ENCODE data around the gene LIPI.

Gene LIPI

GRCh38 chr21:14251336-14251735, 40.6 kb upstream of the LIPI start:
- TF ChIP-seq CTCF (IDR thresholded peaks at IDR 0.05; ENCODE audit: insufficient read depth, low read length, poor library complexity, severe bottlenecking) (no peak), EZH2phosphoT487 (conservative IDR thresholded peaks at IDR 0.05; ENCODE audit: low read length) (no peak)
- no peaks in the 10 kb centered on the region for H3K9me2 ChIP-seq (replicated peaks; ENCODE audit: insufficient read depth, low read length)
- no peaks in the 10 kb centered on the region for H3K9me3 ChIP-seq (ENCODE audit: insufficient read depth, low read length)
- H3K4me2 ChIP-seq (ENCODE audit: low read depth, low read length, poor library complexity, severe bottlenecking): no peak overlapping the region
- no peak overlapping the region for H2AFZ ChIP-seq (ENCODE audit: low read depth, low read length, severe bottlenecking)
- no peaks in the 10 kb centered on the region for H3F3A ChIP-seq (ENCODE audit: insufficient read depth)
- H3K36me3 ChIP-seq (ENCODE audit: low read length): no peaks in the 10 kb centered on the region
- H3K27me3 ChIP-seq (ENCODE audit: low read length): no peaks in the 10 kb centered on the region
- H4K20me1 ChIP-seq (ENCODE audit: low read depth, low read length): no peaks in the 10 kb centered on the region
- no peak overlapping the region for H3K9ac ChIP-seq (ENCODE audit: low read length)
- H3K4me3 ChIP-seq (ENCODE audit: insufficient read depth, low read length, poor library complexity, severe bottlenecking): no peak overlapping the region
- H3K79me2 ChIP-seq (ENCODE audit: insufficient read depth, low read length): no peaks in the 10 kb centered on the region
- no peak overlapping the region for H3K27ac ChIP-seq (ENCODE audit: low read depth, low read length)

DNA sequence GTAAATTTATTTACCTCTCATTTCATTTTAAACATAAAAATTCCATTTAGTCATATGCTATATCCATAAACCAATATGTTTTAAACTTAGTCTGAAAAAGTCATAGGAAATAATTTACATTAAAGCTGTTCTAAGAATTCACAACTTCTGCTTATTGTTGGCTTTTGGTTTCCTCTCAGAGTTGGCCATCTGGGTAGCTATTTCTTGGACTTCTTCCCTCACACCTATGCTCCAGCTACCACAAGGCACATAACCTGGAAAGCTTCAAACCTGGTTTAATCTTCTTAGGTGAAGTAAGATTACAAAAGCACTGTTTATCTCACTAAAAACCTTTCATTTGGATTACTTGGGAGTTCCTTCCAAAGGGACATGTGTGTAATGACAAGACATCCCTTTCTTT, 35.0 kb upstream of the LIPI start:
- no peaks in the 10 kb centered on the region for H3K79me2 ChIP-seq (ENCODE audit: insufficient read depth, low read length)
- no peak for TF ChIP-seq EZH2phosphoT487 (conservative IDR thresholded peaks at IDR 0.05; ENCODE audit: low read length)
- no peak for TF ChIP-seq CTCF (IDR thresholded peaks at IDR 0.05; ENCODE audit: insufficient read depth, low read length, poor library complexity, severe bottlenecking)

GRCh38 chr21:14244911-14245310, 34.2 kb upstream of the LIPI start:
- H4K20me1 ChIP-seq (ENCODE audit: low read depth, low read length): no peaks in the 10 kb centered on the region
- TF ChIP-seq EZH2phosphoT487 (conservative IDR thresholded peaks at IDR 0.05; ENCODE audit: low read length) (no peak), CTCF (IDR thresholded peaks at IDR 0.05; ENCODE audit: insufficient read depth, low read length, poor library complexity, severe bottlenecking) (no peak)
- H2AFZ ChIP-seq (ENCODE audit: low read depth, low read length, severe bottlenecking): no peak overlapping the region
- H3K27ac ChIP-seq (ENCODE audit: low read depth, low read length): no peak overlapping the region
- no peaks in the 10 kb centered on the region for H3K9me2 ChIP-seq (replicated peaks; ENCODE audit: insufficient read depth, low read length)
- H3F3A ChIP-seq (ENCODE audit: insufficient read depth): no peaks in the 10 kb centered on the region
- H3K36me3 ChIP-seq (ENCODE audit: low read length): no peaks in the 10 kb centered on the region
- no peaks in the 10 kb centered on the region for H3K79me2 ChIP-seq (ENCODE audit: insufficient read depth, low read length)
- no peak overlapping the region for H3K4me2 ChIP-seq (ENCODE audit: low read depth, low read length, poor library complexity, severe bottlenecking)
- H3K9me3 ChIP-seq (ENCODE audit: insufficient read depth, low read length): no peaks in the 10 kb centered on the region
- H3K4me3 ChIP-seq (ENCODE audit: insufficient read depth, low read length, poor library complexity, severe bottlenecking): no peak overlapping the region
- no peak overlapping the region for H3K9ac ChIP-seq (ENCODE audit: low read length)
- no peaks in the 10 kb centered on the region for H3K27me3 ChIP-seq (ENCODE audit: low read length)

More for the DNA sequence above, 35.0 kb upstream of the LIPI start:
- H3F3A ChIP-seq (ENCODE audit: insufficient read depth): no peaks in the 10 kb centered on the region
- no peaks in the 10 kb centered on the region for H3K36me3 ChIP-seq (ENCODE audit: low read length)
- no peak overlapping the region for H3K9ac ChIP-seq (ENCODE audit: low read length)
- H3K9me3 ChIP-seq (ENCODE audit: insufficient read depth, low read length): no peaks in the 10 kb centered on the region
- H3K4me2 ChIP-seq (ENCODE audit: low read depth, low read length, poor library complexity, severe bottlenecking): no peak overlapping the region
- H3K9me2 ChIP-seq (replicated peaks; ENCODE audit: insufficient read depth, low read length): no peaks in the 10 kb centered on the region
- H3K4me3 ChIP-seq (ENCODE audit: insufficient read depth, low read length, poor library complexity, severe bottlenecking): no peak overlapping the region
- H3K27ac ChIP-seq (ENCODE audit: low read depth, low read length): no peak overlapping the region
- no peak overlapping the region for H2AFZ ChIP-seq (ENCODE audit: low read depth, low read length, severe bottlenecking)
- H3K27me3 ChIP-seq (ENCODE audit: low read length): no peaks in the 10 kb centered on the region
- H4K20me1 ChIP-seq (ENCODE audit: low read depth, low read length): no peaks in the 10 kb centered on the region
